DMS114 treated with DMSO at 0.1 percent for 48 hours (cell line): Measurements from ENCODE around the gene IL1R1.
"Not testable (repeated sequence)": the region's sequence is repeated elsewhere in the genome, so short reads cannot be mapped to it uniquely, and the experiment has no call there.

Experiments used
- DNase-seq: peaks from one replicate; lab custom pipeline; 2025; ENCODE audit not compliant: unreplicated experiment; lab: John Stamatoyannopoulos, UW

The IL1R1 gene

DNA sequence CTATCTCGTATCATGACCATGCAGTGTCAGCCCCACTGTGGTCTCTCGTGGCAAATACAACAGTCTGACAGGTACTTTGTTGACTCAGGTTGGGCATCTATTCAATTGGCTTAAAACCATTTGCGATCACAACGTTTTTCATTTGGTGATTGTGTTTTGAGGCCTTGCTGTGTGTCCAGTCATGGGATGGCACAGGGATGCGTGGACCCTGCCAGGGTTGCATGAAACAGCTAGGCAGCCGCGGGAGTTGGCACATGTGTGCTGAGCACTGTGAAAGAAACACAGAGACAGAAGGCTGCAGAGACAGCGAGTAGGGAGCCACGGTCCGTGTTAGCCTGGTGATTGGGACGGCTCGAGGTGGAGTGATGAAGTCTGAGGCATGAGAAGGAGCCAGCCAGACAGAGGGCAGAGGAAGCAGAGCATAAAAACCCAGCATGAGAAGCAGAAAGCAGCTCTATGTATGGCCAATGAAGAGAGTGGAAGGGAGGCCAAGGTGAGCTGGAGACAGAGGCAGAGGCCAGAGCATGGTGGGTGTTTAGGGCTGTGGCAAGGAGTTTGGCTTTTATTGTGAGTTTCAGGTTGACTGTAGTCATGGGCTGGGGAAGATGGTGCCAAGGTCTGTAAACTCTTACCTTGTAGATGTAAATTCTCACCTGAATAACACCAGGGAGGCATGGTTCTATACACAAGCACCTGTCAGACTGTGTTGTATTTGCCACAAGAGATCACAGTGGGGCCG is 31.8 kb upstream of the IL1R1 start:
- no peak for DNase-seq

DNA sequence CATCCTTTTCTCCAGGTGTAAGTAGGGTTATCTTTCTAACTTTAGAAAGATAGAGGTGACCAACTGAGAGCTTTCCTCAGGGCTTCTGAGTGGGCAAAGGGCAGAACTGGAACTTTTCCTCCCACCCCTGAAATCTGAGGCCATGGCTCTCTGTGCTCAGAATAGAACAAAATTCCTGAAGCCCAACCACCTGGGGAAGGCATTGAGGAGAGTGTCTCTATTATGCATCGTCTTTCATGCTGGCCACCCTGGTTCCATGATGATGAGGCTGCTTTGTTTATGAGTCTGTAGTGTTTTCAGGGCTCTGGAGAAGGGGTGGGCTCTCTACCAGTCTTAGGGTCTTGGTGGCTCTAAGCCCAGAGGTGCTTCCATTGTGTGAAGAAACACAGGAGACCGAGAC is 30.7 kb upstream of the IL1R1 start:
- DNase-seq, result no peak

DNA sequence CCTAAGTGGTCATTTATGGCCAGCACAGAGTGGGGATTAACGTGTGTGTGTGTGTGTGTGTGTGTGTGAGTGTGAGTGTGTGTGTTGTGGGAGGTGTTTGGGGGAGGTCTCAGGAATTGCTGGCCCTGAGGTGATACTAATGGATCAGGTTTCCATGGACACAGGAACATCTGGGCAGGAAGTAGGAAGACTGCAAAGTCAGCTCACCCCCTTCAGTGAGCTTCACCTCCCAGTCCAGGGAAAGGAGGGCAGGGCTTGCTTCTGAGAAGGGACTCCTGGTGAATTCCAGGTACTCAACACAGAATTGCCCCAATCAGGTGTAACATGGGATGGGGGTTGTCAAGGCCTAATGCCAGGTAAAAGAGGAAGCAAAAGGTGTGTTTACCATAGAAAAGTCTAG is 30.3 kb upstream of the IL1R1 start:
- DNase-seq, result no peak

DNA sequence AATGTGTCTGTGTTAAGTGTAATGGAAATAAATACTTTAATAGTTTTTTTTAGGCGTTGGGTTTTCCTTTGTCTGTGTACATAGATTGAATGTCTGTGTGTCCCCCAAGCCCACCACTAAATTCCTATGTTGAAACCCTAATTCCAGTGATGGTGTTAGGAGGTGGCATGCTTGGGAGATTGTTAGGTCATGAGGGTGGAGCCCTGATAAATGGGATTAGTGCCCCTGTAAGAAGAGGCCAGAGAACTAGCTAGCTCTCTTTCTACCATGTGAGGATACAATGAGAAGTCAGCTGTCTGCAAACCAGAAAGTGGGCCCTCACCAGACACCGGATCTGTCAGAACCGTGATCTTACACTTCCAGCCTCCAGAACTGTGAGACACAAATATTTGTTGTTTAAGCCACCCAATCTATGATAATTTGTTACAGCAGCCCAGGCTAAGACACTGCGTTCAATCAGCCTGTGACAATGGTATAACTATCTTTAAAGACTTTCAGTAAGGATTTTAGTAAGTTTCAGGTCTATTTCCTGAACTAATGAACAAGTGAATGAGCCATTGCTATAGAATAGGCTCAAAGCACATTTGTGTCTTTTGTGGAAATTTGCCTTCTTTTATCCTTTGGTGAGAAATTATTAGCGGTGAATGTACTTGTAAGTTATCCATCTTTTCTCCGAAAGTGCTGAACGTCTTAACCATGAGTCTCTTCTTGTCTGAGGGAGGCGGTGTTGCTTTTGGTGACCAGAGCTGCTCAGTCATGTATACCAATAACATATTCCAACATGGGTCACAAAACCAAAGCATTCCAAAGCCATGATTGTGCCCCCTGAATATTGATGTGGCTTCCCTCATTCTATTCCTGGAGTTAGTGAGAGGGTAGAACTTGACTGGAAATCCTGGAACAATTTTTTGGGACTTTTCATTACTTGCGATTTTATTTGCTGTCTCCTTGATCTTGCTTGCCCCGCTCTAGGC is 29.6 kb upstream of the IL1R1 start:
- no peak for DNase-seq

DNA sequence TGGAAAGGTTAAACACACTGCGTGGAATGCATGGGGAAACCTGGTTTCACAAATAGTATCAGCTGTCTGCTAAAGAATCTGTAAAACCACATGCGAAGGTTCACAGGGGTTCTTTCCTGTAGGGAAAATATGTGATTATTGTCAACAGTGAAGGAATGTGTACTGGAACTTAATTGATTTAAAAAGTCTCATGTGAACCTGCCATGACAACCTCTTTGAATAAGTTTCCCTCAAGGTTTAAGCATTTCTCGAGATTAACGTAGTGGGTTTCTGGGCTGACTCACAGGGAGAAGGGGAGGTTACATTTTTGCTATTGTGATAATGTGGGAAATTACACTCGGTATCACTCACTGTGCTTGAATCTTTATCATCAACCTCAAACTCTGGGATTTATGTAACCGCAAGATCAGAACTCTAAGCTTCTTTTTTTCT is 28.2 kb upstream of the IL1R1 start:
- DNase-seq, result no peak

DNA sequence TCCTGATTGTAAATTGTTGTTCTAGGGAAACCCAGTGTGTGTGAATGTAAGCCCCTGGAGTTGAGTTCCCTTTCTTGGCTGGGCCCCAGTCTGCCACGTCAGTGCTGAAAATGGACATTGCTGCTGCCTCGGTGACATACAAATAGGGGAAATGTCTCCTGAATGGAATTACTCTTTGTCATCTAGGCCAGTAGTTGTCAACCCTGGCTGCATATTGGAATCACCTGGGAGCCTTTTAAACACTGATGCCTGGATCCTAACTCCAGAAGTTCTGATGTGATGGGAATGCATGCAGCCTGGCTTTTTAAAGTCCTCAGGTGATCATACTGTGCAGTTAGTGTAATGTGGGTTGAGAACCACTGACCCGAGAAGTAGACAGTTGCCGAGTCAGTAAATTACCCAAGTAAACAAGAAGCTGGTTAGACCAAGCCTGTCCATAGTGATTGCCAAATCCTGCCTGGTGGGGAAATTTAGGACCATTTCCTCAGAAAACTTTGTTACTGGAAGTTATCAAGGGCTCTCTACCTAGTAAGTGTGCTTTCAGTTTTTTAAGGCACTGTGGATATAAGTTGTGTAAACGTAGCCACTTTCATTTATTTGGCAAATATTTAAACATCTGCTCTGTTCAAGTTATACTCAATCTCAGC is 27.6 kb upstream of the IL1R1 start:
- DNase-seq, result no peak

DNA sequence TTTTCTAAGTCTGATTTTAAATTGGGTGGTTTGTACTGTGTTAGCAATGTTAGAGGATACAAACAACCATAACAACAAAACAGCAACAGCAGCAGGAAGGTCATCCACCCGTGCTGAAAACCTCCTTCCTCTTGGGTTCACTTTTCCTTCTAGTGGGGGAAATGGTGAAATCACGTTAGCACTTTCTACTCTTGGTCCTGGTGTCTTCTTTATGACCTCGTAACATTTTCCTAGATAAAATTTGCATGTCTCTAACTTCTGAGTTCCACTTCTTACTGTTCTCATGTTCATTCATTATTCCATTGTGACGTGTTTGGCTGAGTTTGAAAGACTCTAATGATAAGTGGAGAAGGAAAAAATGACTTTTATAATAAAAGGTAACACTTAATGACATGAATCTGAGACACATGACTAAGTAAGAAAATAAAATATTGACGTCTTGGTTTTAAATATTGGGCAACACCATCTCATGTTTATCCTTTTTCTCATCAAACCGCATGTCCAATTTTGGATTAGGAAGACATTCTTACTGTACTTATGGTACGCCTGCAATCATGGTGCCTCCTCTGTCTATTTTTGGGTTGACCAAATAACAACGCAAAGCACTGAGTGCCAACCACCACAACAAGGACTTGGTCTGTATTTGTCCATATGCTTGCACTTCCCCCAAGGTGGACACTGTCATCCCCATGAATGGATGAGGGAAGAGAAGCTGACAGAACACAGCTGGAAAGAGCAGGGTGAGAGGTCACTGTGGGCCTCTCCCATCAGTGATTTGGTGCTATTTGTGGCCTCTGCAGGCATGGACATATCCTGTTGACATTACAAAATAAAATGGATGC is 25.7 kb upstream of the IL1R1 start:
- DNase-seq, result no peak

DNA sequence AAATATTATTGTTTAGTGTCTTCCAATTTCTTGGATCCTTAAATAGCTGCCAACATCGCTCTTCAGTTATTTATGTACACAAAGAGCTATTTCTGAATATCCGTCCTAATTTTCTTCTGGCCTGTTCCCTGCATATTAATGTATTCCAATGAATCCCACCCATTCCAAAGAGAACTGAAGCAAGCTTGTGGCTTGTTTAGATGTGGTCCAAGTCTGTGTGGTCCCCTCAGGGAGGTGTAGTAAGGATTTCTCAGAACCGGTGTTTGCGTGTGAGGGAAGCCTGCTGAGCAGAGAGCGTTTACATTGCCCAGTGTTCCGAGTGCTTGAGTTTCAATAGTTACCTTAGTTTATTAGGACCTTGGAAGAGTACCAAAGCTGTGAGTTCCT is 25.1 kb upstream of the IL1R1 start:
- no peak for DNase-seq

DNA sequence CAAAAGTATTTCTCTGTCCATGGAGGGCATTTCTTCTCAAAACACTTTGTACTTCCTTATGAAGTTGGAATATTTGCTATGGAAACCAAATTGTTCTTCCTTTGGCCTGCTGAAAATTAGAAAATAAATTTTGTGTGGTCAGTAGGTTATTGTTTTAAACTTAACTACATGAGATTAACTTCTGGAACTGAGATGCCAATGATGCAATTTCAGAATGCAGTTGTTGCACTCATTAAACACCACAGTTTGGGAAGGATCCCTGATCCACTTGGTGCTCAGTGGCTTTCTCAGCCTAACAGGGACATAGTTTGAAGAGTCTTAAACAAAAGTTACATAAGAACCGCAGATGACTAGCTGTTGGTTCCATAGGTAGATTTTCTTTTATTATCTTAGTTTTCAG is 23.3 kb upstream of the IL1R1 start:
- DNase-seq, result no peak

DNA sequence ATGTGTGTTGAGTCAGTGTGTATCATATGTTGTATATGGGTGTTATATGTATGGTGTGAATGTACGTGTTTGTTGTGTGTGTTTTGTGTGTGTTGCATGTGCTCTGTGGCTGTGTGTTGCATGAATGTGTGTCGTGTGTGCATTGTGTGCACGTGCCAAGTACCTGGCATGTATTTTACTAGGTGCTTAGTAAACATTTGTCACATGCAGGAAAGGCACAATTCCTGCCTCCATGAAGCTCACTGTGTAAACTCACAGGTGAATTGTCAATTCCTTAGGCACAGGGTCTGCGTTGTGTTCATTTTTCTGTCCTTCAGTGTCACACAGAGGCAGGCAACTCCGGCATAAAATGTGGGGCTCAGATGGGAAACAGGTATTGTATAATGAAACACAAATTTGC is 22.3 kb upstream of the IL1R1 start:
- no peak for DNase-seq

DNA sequence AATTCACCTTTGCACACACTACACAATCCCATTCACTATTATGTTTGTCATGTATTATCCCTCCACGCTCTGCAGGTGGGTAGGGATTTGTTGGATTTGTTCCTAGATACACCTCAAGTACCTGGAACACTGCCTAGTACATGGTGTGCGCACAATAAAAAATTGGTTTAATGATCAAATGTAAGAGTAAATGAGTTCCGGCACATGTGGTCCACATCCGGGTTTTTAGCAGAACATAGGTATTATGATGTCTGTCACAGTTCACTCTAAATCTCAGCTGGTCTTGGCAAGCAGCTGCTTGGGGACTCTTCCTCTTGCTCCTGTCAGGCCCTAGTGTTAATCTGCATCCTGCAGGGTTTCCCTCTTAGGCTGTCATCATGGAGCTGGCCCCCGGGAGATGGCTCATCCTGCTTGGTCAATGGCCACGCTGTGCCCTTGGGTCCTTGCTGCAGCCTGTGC is 21.8 kb upstream of the IL1R1 start:
- DNase-seq, result no peak

DNA sequence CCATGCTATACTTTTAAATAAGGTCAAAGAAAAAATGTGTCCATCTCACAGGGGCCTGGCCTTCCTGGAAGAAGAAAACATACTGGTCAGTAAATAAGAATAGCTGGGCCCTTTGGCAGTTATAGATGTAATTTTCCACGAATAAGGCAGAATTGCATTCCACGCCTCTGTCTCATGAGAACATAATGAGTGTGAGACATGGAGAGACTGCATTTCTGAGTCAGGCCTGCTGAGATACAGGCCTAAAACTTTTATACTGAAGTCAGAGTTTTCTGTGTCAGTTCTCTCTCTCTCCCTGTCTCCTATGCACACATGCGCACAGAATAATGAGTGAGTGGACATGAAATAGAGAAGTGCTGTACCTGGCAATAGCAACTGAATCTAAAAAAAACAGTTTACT is 20.4 kb upstream of the IL1R1 start:
- DNase-seq, result no peak

DNA sequence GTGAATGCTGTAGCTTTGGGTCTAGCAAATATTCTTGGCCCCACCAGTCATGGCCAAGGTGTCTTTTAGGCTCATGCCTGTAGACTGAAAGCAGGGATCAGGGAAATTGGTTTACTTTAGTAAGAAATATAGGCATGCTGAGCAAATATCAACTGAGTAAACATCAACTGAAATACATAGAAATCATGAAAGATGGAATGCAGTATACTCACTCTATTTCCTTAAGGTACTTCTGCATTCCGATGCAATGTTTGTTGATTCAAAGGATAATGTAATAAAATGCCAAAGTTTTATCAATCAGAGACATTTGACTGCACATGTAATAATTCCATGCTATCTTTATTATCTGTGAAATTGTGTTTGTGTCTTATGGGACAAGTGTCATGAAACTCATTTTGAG is 19.6 kb upstream of the IL1R1 start:
- DNase-seq, result no peak

DNA sequence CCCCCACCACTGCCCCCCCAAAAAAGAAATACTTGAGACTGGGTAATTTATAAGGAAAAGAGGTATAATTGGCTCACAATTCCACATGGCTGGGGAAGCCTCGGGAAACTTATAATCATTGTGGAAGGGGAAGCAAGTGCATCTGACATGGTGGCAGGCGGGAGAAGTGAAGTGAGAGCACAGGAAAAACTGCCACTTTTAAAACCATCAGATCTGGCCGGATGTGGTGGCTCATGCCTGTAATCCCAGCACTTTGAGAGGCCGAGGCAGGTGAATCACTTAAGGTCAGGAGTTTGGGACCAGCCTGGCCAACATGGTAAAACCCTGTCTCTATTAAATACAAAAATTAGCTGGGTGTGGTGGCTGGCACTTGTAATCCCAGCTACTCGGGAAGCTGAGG is 18.1 kb upstream of the IL1R1 start:
- DNase-seq, result not testable (repeated sequence)

DNA sequence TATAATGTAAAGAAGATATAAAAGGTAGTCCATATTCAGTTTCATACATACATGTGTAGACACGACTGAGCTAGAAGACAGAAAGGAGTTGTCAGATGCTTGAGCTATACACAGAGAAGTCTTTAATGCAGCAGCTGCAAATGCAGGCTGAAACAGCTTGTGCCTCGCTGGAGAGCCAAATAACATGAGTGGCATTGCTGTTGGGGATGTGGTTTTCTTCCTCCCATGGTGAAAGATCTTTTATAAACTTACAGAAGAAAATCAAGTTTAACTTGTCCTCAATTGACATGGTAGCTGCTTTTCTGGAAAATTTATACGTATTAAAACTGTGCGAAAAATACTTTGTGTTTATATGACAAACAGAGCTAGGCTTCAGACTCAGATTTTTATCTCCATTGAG is 16.4 kb upstream of the IL1R1 start:
- no peak for DNase-seq

DNA sequence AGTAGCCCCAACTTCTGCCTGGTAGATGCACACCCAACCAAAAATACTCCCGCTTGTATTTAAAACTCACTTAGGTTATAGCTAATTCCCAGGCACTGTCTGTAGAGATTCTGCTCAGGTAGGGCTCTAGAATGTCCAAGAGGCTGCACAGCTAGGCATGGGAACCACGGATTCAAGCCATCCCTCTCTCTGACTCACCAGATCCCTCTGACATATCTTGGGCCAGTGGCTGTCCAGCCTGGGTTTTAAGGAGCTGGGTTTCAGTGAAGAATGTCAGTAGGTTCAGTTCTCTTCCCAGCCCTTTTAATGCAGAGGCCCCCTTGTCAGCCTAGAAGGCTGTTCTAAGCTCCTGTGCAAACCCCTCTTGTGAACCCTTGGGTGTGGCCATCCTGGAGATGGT is 15.9 kb upstream of the IL1R1 start:
- no peak for DNase-seq

DNA sequence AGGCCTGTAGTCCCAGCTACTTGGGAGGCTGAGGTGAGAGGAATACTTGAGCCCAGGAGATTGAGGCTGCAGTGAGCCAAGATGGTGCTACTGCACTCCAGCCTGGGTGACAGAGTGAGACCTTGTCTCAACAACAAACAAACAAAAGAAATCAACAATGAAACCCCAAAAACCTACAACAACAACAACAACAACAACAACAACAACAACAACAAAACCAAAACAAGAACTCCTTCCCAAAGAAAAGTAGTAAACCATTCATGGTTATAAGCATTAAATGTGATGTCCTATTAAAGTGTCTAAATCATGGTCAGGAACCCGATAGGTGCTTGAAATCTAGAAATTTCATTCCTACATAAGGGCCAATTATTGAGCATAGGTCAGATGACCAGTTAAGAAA is 13.5 kb upstream of the IL1R1 start:
- no peak for DNase-seq

DNA sequence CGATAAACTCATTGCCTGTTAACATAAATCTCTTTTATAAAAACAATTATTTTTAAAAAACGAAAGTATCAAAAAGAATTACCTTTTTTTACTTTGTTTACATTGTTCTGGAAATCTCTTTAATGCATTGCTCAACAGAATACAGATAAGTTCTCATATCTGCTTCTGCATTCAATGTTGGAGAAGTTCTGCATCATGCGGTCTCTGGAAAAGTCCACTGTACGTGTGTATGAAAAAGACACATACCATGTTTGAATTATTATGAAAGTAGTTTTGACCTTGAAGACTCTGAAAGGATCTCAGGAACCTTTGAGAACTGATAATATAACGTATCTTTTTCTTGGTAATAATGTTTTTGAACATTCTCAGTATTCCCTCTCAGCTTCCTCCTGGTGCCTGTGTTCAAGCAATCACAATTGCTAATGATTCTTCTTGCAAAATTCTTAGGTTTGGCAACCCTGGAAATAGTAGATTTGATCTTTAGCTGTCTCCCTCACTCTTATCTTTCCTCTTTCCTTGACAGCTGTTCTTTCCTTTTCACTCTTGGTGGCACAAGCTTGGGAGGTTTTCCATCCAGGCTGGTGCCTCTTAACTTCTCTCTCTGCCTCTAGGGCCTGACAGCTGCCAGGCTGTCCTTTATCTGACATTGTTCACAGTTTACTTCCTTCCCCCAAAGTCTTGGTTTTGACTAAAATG is 12.4 kb upstream of the IL1R1 start:
- no peak for DNase-seq

DNA sequence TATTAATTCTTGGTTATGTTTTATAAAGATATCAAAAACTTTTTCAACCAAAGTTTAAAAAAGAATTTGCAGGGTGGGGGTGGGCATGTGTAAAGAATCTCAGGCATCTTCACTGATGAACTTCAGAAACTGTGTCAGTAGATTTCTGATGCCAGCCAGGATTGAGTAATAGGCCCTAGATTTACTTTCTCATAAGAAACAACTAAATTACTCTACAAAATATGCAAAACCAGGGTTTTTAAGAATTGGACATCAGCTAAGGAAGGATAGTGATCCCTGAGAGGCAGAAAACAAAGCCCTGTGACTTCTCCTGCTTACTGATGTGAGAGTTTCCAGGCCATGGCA is 11.9 kb upstream of the IL1R1 start:
- no peak for DNase-seq

DNA sequence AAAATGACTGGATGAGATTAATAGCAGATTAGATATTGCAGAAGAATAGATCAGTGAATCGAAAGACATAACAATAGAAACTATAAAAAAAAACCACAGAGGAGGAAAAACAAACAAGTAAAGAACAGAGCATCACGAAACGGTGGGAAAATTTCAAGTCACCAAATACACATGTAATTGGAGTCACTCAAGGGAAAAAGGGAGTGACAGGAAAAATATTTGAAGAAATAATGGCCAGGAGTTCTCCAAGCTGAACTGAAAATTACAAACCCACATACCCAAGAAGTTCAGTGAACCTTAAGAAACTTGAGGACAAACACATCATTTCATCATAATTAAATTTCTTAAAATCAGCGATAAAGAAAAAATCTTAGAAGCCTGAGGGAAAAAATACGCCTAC is 11.0 kb upstream of the IL1R1 start:
- no peak for DNase-seq
